ENCODE results near the gene HNRNPA3. TPM values are rescaled to one million over a fixed set of nuclear protein-coding genes. Genes with fewer than 3 reads are reported as not detected.
A peak's percentile ranks its signal among the peaks of the same experiment; 100 is the strongest.

The HNRNPA3 gene
- total and polyA plus RNA-seq, 2 donors (not counting 1 experiment from before 2014, with no cell fraction given): 45.1 to 200 TPM

GRCh38 chr2:177264693-177265587 is 52.3 kb downstream of the HNRNPA3 start, which contains the start of gene NFE2L2:
Gene NFE2L2 (minus strand): TSS chr2:177264727. CDS start chr2:177264576, 151 bp downstream.
- TF ChIP-seq EZH2 (IDR thresholded peaks at IDR 0.05; ENCODE audit: borderline replicate concordance, insufficient read depth, low read depth, low read length, poor library complexity, severe bottlenecking): no peak
- TF ChIP-seq, protein P1, sequence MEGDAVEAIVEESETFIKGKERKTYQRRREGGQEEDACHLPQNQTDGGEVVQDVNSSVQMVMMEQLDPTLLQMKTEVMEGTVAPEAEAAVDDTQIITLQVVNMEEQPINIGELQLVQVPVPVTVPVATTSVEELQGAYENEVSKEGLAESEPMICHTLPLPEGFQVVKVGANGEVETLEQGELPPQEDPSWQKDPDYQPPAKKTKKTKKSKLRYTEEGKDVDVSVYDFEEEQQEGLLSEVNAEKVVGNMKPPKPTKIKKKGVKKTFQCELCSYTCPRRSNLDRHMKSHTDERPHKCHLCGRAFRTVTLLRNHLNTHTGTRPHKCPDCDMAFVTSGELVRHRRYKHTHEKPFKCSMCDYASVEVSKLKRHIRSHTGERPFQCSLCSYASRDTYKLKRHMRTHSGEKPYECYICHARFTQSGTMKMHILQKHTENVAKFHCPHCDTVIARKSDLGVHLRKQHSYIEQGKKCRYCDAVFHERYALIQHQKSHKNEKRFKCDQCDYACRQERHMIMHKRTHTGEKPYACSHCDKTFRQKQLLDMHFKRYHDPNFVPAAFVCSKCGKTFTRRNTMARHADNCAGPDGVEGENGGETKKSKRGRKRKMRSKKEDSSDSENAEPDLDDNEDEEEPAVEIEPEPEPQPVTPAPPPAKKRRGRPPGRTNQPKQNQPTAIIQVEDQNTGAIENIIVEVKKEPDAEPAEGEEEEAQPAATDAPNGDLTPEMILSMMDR (IDR thresholded peaks at IDR 0.05): peak; percentile 32
- peak within 1 kb of the TSS; percentile 98 for H3K4me3 Mint-ChIP-seq
- peaks cover 43% of the 10 kb centered on the region for H3K79me2 ChIP-seq (ENCODE audit: control insufficient read depth, insufficient read depth, low read length)
- peaks cover 27% of the 10 kb centered on the region for H4K20me1 ChIP-seq (ENCODE audit: control insufficient read depth, insufficient read depth, low read length, poor library complexity, severe bottlenecking)
- DNase-seq (peak; percentile 96), ATAC-seq (ENCODE audit: low read depth) (peak; percentile 71)
- H3K4me1 ChIP-seq (ENCODE audit: control insufficient read depth in 2 of 2, insufficient read depth in 2 of 2, low read length in 2 of 2): peaks cover 31 to 34% of the 10 kb centered on the region in 2 donors
- intact Hi-C loops (cut with micrococcal nuclease): loop anchor here (2.0 to 5.0 kb wide), 4 partner anchors 16 to 354 kb away; partner anchors contain the start of gene AGPS
- H3K4me2 ChIP-seq (replicated peaks; ENCODE audit: low read depth, low read length, poor library complexity, severe bottlenecking): peak within 1 kb of the TSS; percentile 91
- no peaks in the 10 kb centered on the region for H3K9me3 ChIP-seq (ENCODE audit: control extremely low read depth in 1 of 3, control insufficient read depth in 2 of 3, insufficient read depth in 1 of 3, low read length in 2 of 3)
- H3K27me3 Mint-ChIP-seq: no peaks in the 10 kb centered on the region
- H3K9ac ChIP-seq (ENCODE audit: low read length): peak within 1 kb of the TSS; percentile 99
- CTCF ChIA-PET: interaction anchor here (0.6 to 5.8 kb wide), 24 partner anchors 8 to 151 kb away, joined by 3 to 195 read pairs (median 6); partner anchors contain the start of genes AGPS and HNRNPA3
- H2AFZ ChIP-seq (ENCODE audit: insufficient read depth, low read depth, low read length, poor library complexity, severe bottlenecking): peak within 1 kb of the TSS; percentile 67
- H3K4me3 ChIP-seq (ENCODE audit: control extremely low read depth in 1 of 5, extremely low read depth in 1 of 5, insufficient read depth in 1 of 5, low read depth in 2 of 5, low read length in 4 of 5): peak within 1 kb of the TSS; percentile 67 to 97 (median 92)
- H3K36me3 ChIP-seq (replicated peaks in 1 of 2; ENCODE audit: control extremely low read depth in 1 of 2, control insufficient read depth in 1 of 2, extremely low read depth in 1 of 2, insufficient read depth in 2 of 2, low read length in 1 of 2): no peaks in the 10 kb centered on the region
- peak within 1 kb of the TSS; percentile 98 for H3K27ac Mint-ChIP-seq
- H3K27ac ChIP-seq (ENCODE audit: low read length in 2 of 2): peak within 1 kb of the TSS; percentile 99 to 100
- POLR2A ChIA-PET: interaction anchor here (0.6 to 4.0 kb wide), 11 partner anchors 14 to 129 kb away, joined by 3 to 66 read pairs (median 6); partner anchors contain the start of gene HNRNPA3
- H3K27me3 ChIP-seq (replicated peaks in 1 of 4; ENCODE audit: control extremely low read depth in 1 of 4, control insufficient read depth in 3 of 4, insufficient read depth in 4 of 4, low read length in 3 of 4): no peaks in the 10 kb centered on the region
- H3K4me1 Mint-ChIP-seq: peaks cover 41% of the 10 kb centered on the region
- no peaks in the 10 kb centered on the region for H3K9me3 Mint-ChIP-seq (ENCODE audit: insufficient read depth)
- WGBS (ENCODE audit: insufficient coverage): 0% methylated on average over 59 of the region's 66 CpGs

All from B cell (primary cell).